Measurements from ENCODE around the gene RAB41.
"Not testable (repeated sequence)": the region's sequence is repeated elsewhere in the genome, so short reads cannot be mapped to it uniquely, and the experiment has no call there.

Gene RAB41

GRCh38 chrX:70292788-70293187, 10.8 kb downstream of the RAB41 start:
- Histone ChIP-seq H3K27me3 (ENCODE audit: insufficient read depth, low read length, poor library complexity) (no peaks in the 10 kb centered on the region), H3K79me1 (ENCODE audit: low read length) (no peaks in the 10 kb centered on the region), H3K9ac (ENCODE audit: low read length) (no peak overlapping the region), H3K56ac (ENCODE audit: low read length) (no peak overlapping the region), H3K18ac (ENCODE audit: low read length) (no peak overlapping the region), H3K4me2 (ENCODE audit: low read length) (no peak overlapping the region), H2BK15ac (replicated peaks; ENCODE audit: low read depth) (no peak overlapping the region), H2AK5ac (ENCODE audit: low read length) (no peak overlapping the region), H3K36me3 (ENCODE audit: control insufficient read depth, insufficient read depth, low read length) (no peaks in the 10 kb centered on the region), H3K4ac (ENCODE audit: low read depth, low read length) (no peak overlapping the region), H3K79me2 (ENCODE audit: control insufficient read depth, insufficient read depth, low read length) (peaks cover 3% of the 10 kb centered on the region), H3K4me1 (ENCODE audit: control insufficient read depth, low read depth, low read length) (no peaks in the 10 kb centered on the region), H2BK120ac (ENCODE audit: low read depth, low read length) (no peak overlapping the region), H3K27ac (ENCODE audit: low read depth, low read length) (no peak overlapping the region), H4K8ac (ENCODE audit: low read depth, low read length) (no peak overlapping the region), H3K4me3 (ENCODE audit: low read length) (no peak overlapping the region), H2BK5ac (ENCODE audit: low read length) (no peak overlapping the region), H4K5ac (ENCODE audit: low read length) (no peak overlapping the region), H3K23ac (ENCODE audit: low read length) (no peak overlapping the region)
- DNase-seq, result no peak
- no CpG with 5 or more reads among the region's 1 CpG for WGBS (ENCODE audit: extremely low coverage, insufficient coverage, low lambda C conversion rate)

GRCh38 chrX:70293621-70294020, 11.6 kb downstream of the RAB41 start:
- no peaks in the 10 kb centered on the region for H3K36me3 ChIP-seq (ENCODE audit: control insufficient read depth, insufficient read depth, low read length)
- H3K4me2 ChIP-seq (ENCODE audit: low read length), result no peak overlapping the region
- 100% methylated on average over 2 of the region's 5 CpGs for WGBS (ENCODE audit: extremely low coverage, insufficient coverage, low lambda C conversion rate)
- no peak overlapping the region for H3K4ac ChIP-seq (ENCODE audit: low read depth, low read length)
- no peaks in the 10 kb centered on the region for H3K27me3 ChIP-seq (ENCODE audit: insufficient read depth, low read length, poor library complexity)
- no peak for DNase-seq
- H3K4me3 ChIP-seq (ENCODE audit: low read length), result no peak overlapping the region
- H3K9ac ChIP-seq (ENCODE audit: low read length), result no peak overlapping the region
- H2BK5ac ChIP-seq (ENCODE audit: low read length), result no peak overlapping the region
- no peak overlapping the region for H2BK15ac ChIP-seq (replicated peaks; ENCODE audit: low read depth)
- no peak overlapping the region for H4K8ac ChIP-seq (ENCODE audit: low read depth, low read length)
- no peaks in the 10 kb centered on the region for H3K4me1 ChIP-seq (ENCODE audit: control insufficient read depth, low read depth, low read length)
- no peak overlapping the region for H2BK120ac ChIP-seq (ENCODE audit: low read depth, low read length)
- H3K27ac ChIP-seq (ENCODE audit: low read depth, low read length), result no peak overlapping the region
- H4K5ac ChIP-seq (ENCODE audit: low read length), result no peak overlapping the region
- no peak overlapping the region for H3K56ac ChIP-seq (ENCODE audit: low read length)
- no peak overlapping the region for H2AK5ac ChIP-seq (ENCODE audit: low read length)
- H3K79me1 ChIP-seq (ENCODE audit: low read length), result no peaks in the 10 kb centered on the region
- H3K18ac ChIP-seq (ENCODE audit: low read length), result no peak overlapping the region
- H3K23ac ChIP-seq (ENCODE audit: low read length), result no peak overlapping the region
- peaks cover 3% of the 10 kb centered on the region for H3K79me2 ChIP-seq (ENCODE audit: control insufficient read depth, insufficient read depth, low read length)

- Histone ChIP-seq H4K5ac (ENCODE audit: low read length) (no peak overlapping the region), H2BK5ac (ENCODE audit: low read length) (no peak overlapping the region), H4K8ac (ENCODE audit: low read depth, low read length) (no peak overlapping the region), H3K27me3 (ENCODE audit: insufficient read depth, low read length, poor library complexity) (no peaks in the 10 kb centered on the region), H3K4me1 (ENCODE audit: control insufficient read depth, low read depth, low read length) (no peaks in the 10 kb centered on the region), H3K4me2 (ENCODE audit: low read length) (no peak overlapping the region), H3K4me3 (ENCODE audit: low read length) (no peak overlapping the region), H3K4ac (ENCODE audit: low read depth, low read length) (no peak overlapping the region), H2AK5ac (ENCODE audit: low read length) (no peak overlapping the region), H3K79me2 (ENCODE audit: control insufficient read depth, insufficient read depth, low read length) (no peaks in the 10 kb centered on the region), H3K23ac (ENCODE audit: low read length) (no peak overlapping the region), H2BK120ac (ENCODE audit: low read depth, low read length) (no peak overlapping the region), H2BK15ac (replicated peaks; ENCODE audit: low read depth) (no peak overlapping the region), H3K18ac (ENCODE audit: low read length) (no peak overlapping the region), H3K79me1 (ENCODE audit: low read length) (no peaks in the 10 kb centered on the region), H3K36me3 (ENCODE audit: control insufficient read depth, insufficient read depth, low read length) (no peaks in the 10 kb centered on the region), H3K9ac (ENCODE audit: low read length) (no peak overlapping the region), H3K27ac (ENCODE audit: low read depth, low read length) (no peak overlapping the region), H3K56ac (ENCODE audit: low read length) (no peak overlapping the region)
- WGBS (ENCODE audit: extremely low coverage, insufficient coverage, low lambda C conversion rate), result no CpG with 5 or more reads among the region's 3 CpGs
- peak; percentile 0 for DNase-seq
Observed at GRCh38 chrX:70301716-70302115, 19.7 kb downstream of the RAB41 start.

GRCh38 chrX:70313503-70313902, 31.5 kb downstream of the RAB41 start:
- Histone ChIP-seq H3K4ac (ENCODE audit: low read depth, low read length) (no peak overlapping the region), H3K79me1 (ENCODE audit: low read length) (no peaks in the 10 kb centered on the region), H3K4me2 (ENCODE audit: low read length) (no peak overlapping the region), H4K5ac (ENCODE audit: low read length) (no peak overlapping the region), H3K36me3 (ENCODE audit: control insufficient read depth, insufficient read depth, low read length) (no peaks in the 10 kb centered on the region), H3K79me2 (ENCODE audit: control insufficient read depth, insufficient read depth, low read length) (no peaks in the 10 kb centered on the region), H3K27me3 (ENCODE audit: insufficient read depth, low read length, poor library complexity) (no peaks in the 10 kb centered on the region), H3K18ac (ENCODE audit: low read length) (no peak overlapping the region), H3K9ac (ENCODE audit: low read length) (no peak overlapping the region), H2BK15ac (replicated peaks; ENCODE audit: low read depth) (no peak overlapping the region), H3K27ac (ENCODE audit: low read depth, low read length) (no peak overlapping the region), H2BK5ac (ENCODE audit: low read length) (no peak overlapping the region), H3K4me3 (ENCODE audit: low read length) (no peak overlapping the region), H3K23ac (ENCODE audit: low read length) (no peak overlapping the region), H3K4me1 (ENCODE audit: control insufficient read depth, low read depth, low read length) (no peaks in the 10 kb centered on the region), H3K56ac (ENCODE audit: low read length) (no peak overlapping the region), H4K8ac (ENCODE audit: low read depth, low read length) (no peak overlapping the region), H2AK5ac (ENCODE audit: low read length) (no peak overlapping the region), H2BK120ac (ENCODE audit: low read depth, low read length) (no peak overlapping the region)
- DNase-seq, result no peak
- no CpG with 5 or more reads among the region's 1 CpG for WGBS (ENCODE audit: extremely low coverage, insufficient coverage, low lambda C conversion rate)

- Histone ChIP-seq H3K56ac (ENCODE audit: low read length) (no peak overlapping the region), H3K4me3 (ENCODE audit: low read length) (no peak overlapping the region), H4K5ac (ENCODE audit: low read length) (no peak overlapping the region), H2BK15ac (replicated peaks; ENCODE audit: low read depth) (no peak overlapping the region), H3K4ac (ENCODE audit: low read depth, low read length) (no peak overlapping the region), H3K18ac (ENCODE audit: low read length) (no peak overlapping the region), H4K8ac (ENCODE audit: low read depth, low read length) (no peak overlapping the region), H3K36me3 (ENCODE audit: control insufficient read depth, insufficient read depth, low read length) (no peaks in the 10 kb centered on the region), H2AK5ac (ENCODE audit: low read length) (no peak overlapping the region), H3K23ac (ENCODE audit: low read length) (no peak overlapping the region), H3K4me1 (ENCODE audit: control insufficient read depth, low read depth, low read length) (no peaks in the 10 kb centered on the region), H2BK120ac (ENCODE audit: low read depth, low read length) (no peak overlapping the region), H3K79me2 (ENCODE audit: control insufficient read depth, insufficient read depth, low read length) (no peaks in the 10 kb centered on the region), H3K27ac (ENCODE audit: low read depth, low read length) (no peak overlapping the region), H2BK5ac (ENCODE audit: low read length) (no peak overlapping the region), H3K79me1 (ENCODE audit: low read length) (no peaks in the 10 kb centered on the region), H3K9ac (ENCODE audit: low read length) (no peak overlapping the region), H3K27me3 (ENCODE audit: insufficient read depth, low read length, poor library complexity) (no peaks in the 10 kb centered on the region), H3K4me2 (ENCODE audit: low read length) (no peak overlapping the region)
- no CpG with 5 or more reads among the region's 4 CpGs for WGBS (ENCODE audit: extremely low coverage, insufficient coverage, low lambda C conversion rate)
- peak; percentile 8 for DNase-seq
Observed at GRCh38 chrX:70322784-70323183, 40.8 kb downstream of the RAB41 start.

GRCh38 chrX:70323628-70324027, 41.7 kb downstream of the RAB41 start:
- H3K4me3 ChIP-seq (ENCODE audit: low read length); H2AK5ac ChIP-seq (ENCODE audit: low read length); H3K36me3 ChIP-seq (ENCODE audit: control insufficient read depth, insufficient read depth, low read length); H2BK5ac ChIP-seq (ENCODE audit: low read length); H2BK15ac ChIP-seq (replicated peaks; ENCODE audit: low read depth); H4K8ac ChIP-seq (ENCODE audit: low read depth, low read length); DNase-seq; H3K79me2 ChIP-seq (ENCODE audit: control insufficient read depth, insufficient read depth, low read length); H3K23ac ChIP-seq (ENCODE audit: low read length); H3K4ac ChIP-seq (ENCODE audit: low read depth, low read length); H3K27me3 ChIP-seq (ENCODE audit: insufficient read depth, low read length, poor library complexity); H2BK120ac ChIP-seq (ENCODE audit: low read depth, low read length); H3K79me1 ChIP-seq (ENCODE audit: low read length); H3K4me1 ChIP-seq (ENCODE audit: control insufficient read depth, low read depth, low read length); H3K9ac ChIP-seq (ENCODE audit: low read length); H3K56ac ChIP-seq (ENCODE audit: low read length); H3K4me2 ChIP-seq (ENCODE audit: low read length); H3K18ac ChIP-seq (ENCODE audit: low read length); H3K27ac ChIP-seq (ENCODE audit: low read depth, low read length); H4K5ac ChIP-seq (ENCODE audit: low read length): not testable (repeated sequence)
- WGBS (ENCODE audit: extremely low coverage, insufficient coverage, low lambda C conversion rate), result no CpG with 5 or more reads among the region's 6 CpGs

Data from mesendoderm (in vitro differentiated cells).